ENCODE data around the gene IMMP2L. TPM values are rescaled to one million over a fixed set of nuclear protein-coding genes. Genes with fewer than 3 reads are reported as not detected.

The IMMP2L gene
- total and polyA plus RNA-seq, 2 of the 8 experiments (the other 6 are each of a cell fraction or from before 2014, with no cell fraction given), result 2.3 to 10.1 TPM

GRCh38 chr7:111150709-111151108, 411.6 kb downstream of the IMMP2L start (continued):
- TF ChIP-seq HDAC2 (IDR thresholded peaks at IDR 0.05; ENCODE audit: borderline replicate concordance in 1 of 2, low read depth in 2 of 2, low read length in 2 of 2) (no peak), MAFK (IDR thresholded peaks at IDR 0.05; ENCODE audit: low read depth, low read length) (no peak), CBX5 (IDR thresholded peaks at IDR 0.05; ENCODE audit: low read depth, low read length) (no peak), ZNF274 (IDR thresholded peaks at IDR 0.05; ENCODE audit: borderline replicate concordance, extremely low read depth, low read length) (no peak), PHF8 (conservative IDR thresholded peaks at IDR 0.05; ENCODE audit: low read depth, low read length) (no peak)

Measured in H1 (cell line).